Ishikawa (cell line): ENCODE measurements around the gene NDUFB8.

Experiments used
- FOXM1 ChIP-seq: IDR thresholded peaks from 2 replicates; pipeline ENCODE4 v1.6.1; 2012; ENCODE audit warnings: low read depth, borderline replicate concordance
- NFIC ChIP-seq: IDR thresholded peaks from 2 replicates; pipeline ENCODE4 v1.6.1; 2012
- RAD21 ChIP-seq: IDR thresholded peaks from 2 replicates; pipeline ENCODE4 v1.6.1; 2012; ENCODE audit warnings: low read depth

DNA sequence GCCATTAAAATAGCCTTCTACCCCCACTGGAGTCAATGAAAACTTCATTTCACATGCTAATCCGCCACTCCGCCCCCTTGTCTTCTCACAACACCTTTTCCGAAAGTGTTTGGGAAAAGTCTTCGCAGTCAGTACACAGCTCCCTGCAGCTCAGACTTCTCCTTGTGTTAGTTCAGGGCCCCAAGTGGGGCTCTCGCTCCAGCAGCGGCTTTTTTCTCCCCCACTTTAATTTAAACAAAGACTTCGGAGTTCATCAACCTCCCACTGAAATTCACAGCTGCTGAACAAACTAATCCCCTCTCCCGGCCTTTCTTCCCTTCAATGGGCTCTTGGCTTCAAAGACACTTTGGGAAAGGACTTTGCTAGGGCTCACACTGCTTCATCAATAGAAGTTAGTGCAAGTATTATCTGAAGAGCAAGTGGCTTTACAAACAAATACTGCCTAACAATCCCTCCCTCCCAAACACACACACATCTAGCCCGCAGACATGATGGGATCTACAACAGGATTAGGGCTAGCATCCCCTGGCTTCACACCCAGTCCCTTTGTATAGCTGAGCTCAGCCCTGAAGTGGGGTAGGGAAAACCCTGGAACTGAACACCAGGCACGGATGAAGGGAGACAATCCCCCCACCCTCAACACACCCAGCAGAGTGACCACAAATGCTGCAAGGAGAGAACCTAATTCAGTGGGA, 43.7 kb downstream of the NDUFB8 start:
- TF ChIP-seq RAD21 = no peak
- TF ChIP-seq NFIC = no peak
- no peak for TF ChIP-seq FOXM1
